SU-DHL-6 (cell line): ENCODE measurements around the gene INO80C.
"Not testable (repeated sequence)": the region's sequence is repeated elsewhere in the genome, so short reads cannot be mapped to it uniquely, and the experiment has no call there.

ENCODE experiments used
- CTCF ChIP-seq: fragments of 200-600 bp; sonication (generic); IDR thresholded peaks from one replicate; pipeline ENCODE4 v1.5.1; 2017; ENCODE audit warnings: antibody characterized with exemption, mild to moderate bottlenecking, low read length, moderate library complexity; ENCODE audit not compliant: insufficient read depth, poor library complexity, severe bottlenecking
- EZH2phosphoT487 ChIP-seq: fragments of 200-600 bp; sonication (generic), shearing (Covaris generic); conservative IDR thresholded peaks from 2 replicates; pipeline ENCODE4 v1.6.1; 2018; ENCODE audit warnings: mild to moderate bottlenecking, antibody characterized with exemption, low read length, moderate library complexity, mixed read lengths

- TF ChIP-seq CTCF, EZH2phosphoT487: not testable (repeated sequence)
These were observed 10.2 kb downstream of the INO80C start for GRCh38 chr18:35487525-35487924.
